Ramos (cell line): Measurements from ENCODE around the gene SPRED2.

Experiments
- in situ Hi-C: fragments of 300-500 bp; cut with MboI; formaldehyde crosslinking; loops from one replicate; pipeline ENCODE4 v1.14.3; 2022; ENCODE audit warnings: low sequenced_read_pairs; ENCODE audit not compliant: unreplicated experiment

The SPRED2 gene

GRCh38 chr2:65264821-65265670 lies 167.4 kb downstream of the SPRED2 start:
- in situ Hi-C loops, result loop anchor here (5.0 kb wide), 1 partner anchor 297 kb away; no protein-coding TSS in a partner anchor

DNA sequence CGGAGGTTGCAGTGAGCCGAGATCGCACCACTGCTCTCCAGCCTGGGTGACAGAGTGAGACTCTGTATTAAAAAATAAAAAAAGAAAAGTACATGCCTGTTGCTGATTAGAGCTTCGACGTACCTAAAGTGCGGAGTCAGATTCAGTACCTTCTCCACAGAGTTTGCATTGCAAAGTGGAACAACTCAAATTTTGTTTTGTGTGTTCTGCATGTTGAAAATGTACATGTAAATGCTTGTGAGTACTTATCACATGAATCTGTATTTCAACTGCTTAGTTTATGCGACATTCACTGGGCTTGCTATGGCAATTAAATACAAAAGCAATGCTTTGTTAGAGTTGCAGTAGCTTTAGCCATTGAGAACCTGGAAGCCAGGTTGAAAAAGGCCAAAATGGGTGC lies 168.4 kb downstream of the SPRED2 start:
- in situ Hi-C loops, result no loop called here

- in situ Hi-C loops, result no loop called here
Observed at GRCh38 chr2:65263262-65263661, 169.1 kb downstream of the SPRED2 start.

GRCh38 chr2:65261676-65262075 lies 170.7 kb downstream of the SPRED2 start:
- in situ Hi-C loops, result no loop called here
